Right cardiac atrium (tissue), 5 donors: Measurements from ENCODE around the gene TFCP2L1. TPM values are rescaled to one million over a fixed set of nuclear protein-coding genes. Genes with fewer than 3 reads are reported as not detected.
"Not testable (repeated sequence)": the region's sequence is repeated elsewhere in the genome, so short reads cannot be mapped to it uniquely, and the experiment has no call there.

Experiments
- ATAC-seq, 2 donors: fragments of 200-7000 bp; cut with Tn5 transposase; one replicate each; pipeline versions ENCODE4 v1.8.0 to v1.9.1; 2020; ENCODE audit warnings: moderate library complexity in 2 of 2, mild to moderate bottlenecking in 1 of 2
- DNase-seq, 3 donors: peaks; one replicate each; pipeline ENCODE4 v3.0.0-alpha.2; 2020
- H3K27ac ChIP-seq: one replicate; pipeline ENCODE4 v1.5.1; 2013; ENCODE audit warnings: mild to moderate bottlenecking, low read length, control low read depth, moderate library complexity
- H3K27me3 ChIP-seq: one replicate; pipeline ENCODE4 v1.6.1; 2013; ENCODE audit not compliant: control insufficient read depth, insufficient read depth
- H3K4me1 ChIP-seq: one replicate; pipeline ENCODE4 v1.6.1; 2013; ENCODE audit warnings: low read length; ENCODE audit not compliant: control insufficient read depth, insufficient read depth
- H3K4me3 ChIP-seq: one replicate; pipeline ENCODE4 v1.5.1; 2013; ENCODE audit warnings: low read length, control low read depth
- H3K9me3 ChIP-seq: one replicate; pipeline ENCODE4 v1.6.1; 2013; ENCODE audit warnings: low read length; ENCODE audit not compliant: control insufficient read depth
- WGBS: extraction: QIAGEN DNeasy Blood & Tissue Kit; methylation state at CpG from one replicate; pipeline ENCODE4 v1.1.7; 2013; 5-methylcytosine and 5-hydroxymethylcytosine counted together
- intact Hi-C, 4 donors: fragments of 100-400 bp; cut with DNase I; formaldehyde crosslinking; loops; one replicate each; pipeline versions ENCODE4 v1.11.0 to v1.14.0; 2022 to 2023
- polyA plus RNA-seq: library from polyadenylated mRNA; stranded (reverse); fragments of 200-250 nt; gene quantifications from one replicate; pipeline ENCODE4 v1.2.3, GENCODE V29; 2013
- total RNA-seq, 4 donors: library from RNA; stranded (reverse); fragmentation: NEBNext Ultra II Directional; extraction: Animal tissue kit (Norgen Biotek cat#: 25700); gene quantifications; one replicate each; pipeline ENCODE4 v1.2.1, GENCODE V29; 2021
- donor health status: healthy with polysubstance abuse.
- donor health status: DM: no; HTN: yes; CAD: no.
- donor health status: DM: no; HTN: no; CAD: no.
- donor health status: DM: no; HTN: yes; CAD: no; lungs with severe emphysema.
- donor health status: DM: yes; HTN: yes; CAD: no.

TFCP2L1 gene
- total and polyA plus RNA-seq, 5 donors, result 0.11 to 0.88 (median 0.38) TPM

DNA sequence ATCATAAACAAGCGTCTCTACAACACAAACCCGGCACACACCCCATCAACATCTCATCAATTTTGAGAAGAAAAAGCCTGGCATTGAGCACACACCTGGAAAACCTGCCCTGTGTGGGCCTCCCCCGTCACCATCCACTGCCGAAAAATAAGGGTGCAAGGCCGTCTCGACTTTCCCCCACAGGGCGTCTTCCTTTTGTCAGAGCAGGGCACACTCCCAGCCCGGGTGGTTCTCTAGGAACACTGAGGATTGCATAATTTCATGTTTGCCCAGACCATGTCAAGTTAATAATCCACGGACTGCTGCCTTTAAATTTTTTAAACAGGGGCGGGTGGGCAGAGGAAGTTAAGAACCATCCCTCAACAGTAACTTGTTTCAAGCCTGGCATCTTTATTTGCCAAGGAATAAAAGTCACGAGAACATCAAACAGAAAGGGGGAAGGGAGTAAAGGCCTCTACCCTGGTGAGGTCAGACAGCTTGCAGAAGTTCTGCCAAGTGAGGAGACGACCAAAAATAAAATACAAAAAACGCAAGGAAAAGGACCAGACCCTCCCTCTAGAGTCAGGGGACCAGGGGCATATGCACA, 2.1 kb downstream of the TFCP2L1 start:
- no peak for DNase-seq
- no peaks in the 10 kb centered on the region for H3K9me3 ChIP-seq
- H3K4me1 ChIP-seq, result peaks cover 3% of the 10 kb centered on the region
- H3K27ac ChIP-seq, result no peak overlapping the region
- 84% methylated on average over 13 of the region's 13 CpGs for WGBS
- ATAC-seq, result no peak
- no peaks in the 10 kb centered on the region for H3K27me3 ChIP-seq
- H3K4me3 ChIP-seq, result no peak overlapping the region
- intact Hi-C loops, result no loop called here

DNA sequence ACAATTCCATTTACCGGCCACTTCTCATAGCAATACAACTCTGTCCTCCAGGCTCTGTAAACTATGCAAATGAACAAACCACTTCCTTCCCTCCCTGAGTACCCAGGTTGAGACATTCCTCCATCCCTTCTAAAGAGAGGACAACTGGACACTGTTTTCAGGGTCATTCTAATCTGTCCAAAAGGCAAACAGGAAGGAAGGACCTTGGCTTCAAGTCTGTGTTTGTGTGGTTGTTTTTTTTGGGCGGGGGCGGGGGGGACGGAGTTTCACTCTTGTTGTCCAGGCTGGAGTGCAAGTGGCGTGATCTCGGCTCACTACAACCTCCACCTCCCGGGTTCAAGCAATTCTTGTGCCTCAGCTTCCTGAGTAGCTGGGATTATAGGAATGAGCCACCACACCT, 3.3 kb downstream of the TFCP2L1 start:
- intact Hi-C loops, result no loop called here
- 62% methylated on average over 7 of the region's 7 CpGs for WGBS

DNA sequence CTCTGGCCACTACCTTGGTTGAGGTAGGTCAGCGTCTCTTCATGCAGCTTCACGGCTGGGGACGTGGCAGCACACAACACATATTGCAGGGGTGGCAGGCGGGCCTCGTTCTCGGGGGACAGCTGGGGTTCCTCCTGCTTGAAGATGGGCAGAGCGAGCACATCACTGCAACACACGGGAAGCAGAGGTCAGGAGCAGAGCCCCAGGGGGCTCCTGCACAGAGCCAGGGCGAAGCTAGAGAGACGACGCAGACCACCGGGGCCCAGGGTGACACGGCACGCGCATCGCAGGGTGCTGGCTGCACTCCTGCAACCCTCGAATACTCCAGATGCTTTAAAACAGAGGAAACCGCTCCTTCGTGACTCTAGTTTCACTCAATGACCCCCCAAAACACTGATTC, 3.9 kb downstream of the TFCP2L1 start:
- DNase-seq (no peak), ATAC-seq (no peak)
- WGBS, result 88% methylated on average over 19 of the region's 19 CpGs
- Histone ChIP-seq H3K27me3 (no peaks in the 10 kb centered on the region), H3K9me3 (no peaks in the 10 kb centered on the region), H3K27ac (no peak overlapping the region), H3K4me3 (no peak overlapping the region), H3K4me1 (peaks cover 3% of the 10 kb centered on the region)
- intact Hi-C loops, result no loop called here

More for the DNA sequence above, 3.3 kb downstream of the TFCP2L1 start:
- Histone ChIP-seq H3K4me1 (peaks cover 3% of the 10 kb centered on the region), H3K27ac (no peak overlapping the region), H3K9me3 (no peaks in the 10 kb centered on the region), H3K4me3 (no peak overlapping the region), H3K27me3 (no peaks in the 10 kb centered on the region)
- ATAC-seq, result no peak
- DNase-seq, result no peak

DNA sequence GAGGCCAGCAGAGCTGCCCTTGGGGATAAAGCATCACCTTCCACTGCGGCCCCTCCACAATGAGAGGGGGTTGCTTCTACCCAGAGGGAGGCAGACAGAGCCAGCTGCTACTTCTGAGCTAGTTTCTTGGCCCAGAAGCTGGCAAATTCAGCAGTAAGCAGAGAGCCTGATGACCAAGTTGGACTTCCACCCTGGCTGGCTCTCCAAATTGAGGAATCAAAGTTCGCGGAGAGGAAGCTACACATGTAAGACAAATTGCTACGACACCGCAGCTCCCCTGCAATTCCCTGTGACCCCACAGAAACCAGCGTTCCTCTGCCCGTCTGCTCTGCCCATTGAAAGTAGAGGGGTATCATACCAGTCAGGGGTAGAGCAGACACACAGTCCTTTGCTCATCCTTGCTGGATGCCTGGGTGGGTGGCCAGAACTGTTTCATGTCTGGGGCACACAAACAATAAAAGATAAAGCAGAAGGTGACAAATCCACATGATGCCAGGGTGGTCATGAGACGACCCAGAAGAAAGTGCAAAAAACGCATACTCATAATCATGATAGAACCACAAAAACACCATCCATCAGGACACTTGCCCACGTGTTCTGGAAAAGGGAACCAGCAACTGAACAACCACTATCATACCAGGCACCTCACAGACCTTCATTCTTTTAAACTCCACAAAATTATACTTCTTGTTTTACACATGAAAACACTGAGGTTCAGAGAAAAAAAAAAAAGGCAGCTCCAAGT, 5.4 kb downstream of the TFCP2L1 start:
- Histone ChIP-seq H3K4me1 (peaks cover 3% of the 10 kb centered on the region), H3K4me3 (no peak overlapping the region), H3K27ac (no peak overlapping the region), H3K27me3 (no peaks in the 10 kb centered on the region), H3K9me3 (no peaks in the 10 kb centered on the region)
- DNase-seq (no peak), ATAC-seq (no peak)
- WGBS, result 76% methylated on average over 10 of the region's 10 CpGs
- intact Hi-C loops, result no loop called here

DNA sequence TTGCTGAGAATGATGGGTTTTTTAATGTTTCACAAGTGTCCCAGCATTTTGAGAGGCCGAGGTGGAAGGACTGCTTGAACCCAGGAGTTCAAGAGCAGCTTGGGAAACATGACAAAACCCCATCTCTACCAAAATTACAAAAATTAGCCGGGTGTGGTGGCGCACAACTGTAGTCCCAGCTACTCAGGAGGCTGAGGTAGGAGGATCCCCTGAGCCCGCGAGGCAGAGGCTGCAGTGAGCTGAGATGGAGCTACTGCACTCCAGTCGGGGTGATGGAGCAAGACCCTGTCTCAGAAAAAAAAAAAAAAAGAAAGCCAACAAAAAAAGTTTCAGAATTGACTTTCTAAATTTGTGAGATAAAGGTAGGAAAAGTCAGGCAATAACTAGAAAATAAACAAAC, 8.7 kb downstream of the TFCP2L1 start:
- WGBS, result 91% methylated on average over 6 of the region's 6 CpGs

DNA sequence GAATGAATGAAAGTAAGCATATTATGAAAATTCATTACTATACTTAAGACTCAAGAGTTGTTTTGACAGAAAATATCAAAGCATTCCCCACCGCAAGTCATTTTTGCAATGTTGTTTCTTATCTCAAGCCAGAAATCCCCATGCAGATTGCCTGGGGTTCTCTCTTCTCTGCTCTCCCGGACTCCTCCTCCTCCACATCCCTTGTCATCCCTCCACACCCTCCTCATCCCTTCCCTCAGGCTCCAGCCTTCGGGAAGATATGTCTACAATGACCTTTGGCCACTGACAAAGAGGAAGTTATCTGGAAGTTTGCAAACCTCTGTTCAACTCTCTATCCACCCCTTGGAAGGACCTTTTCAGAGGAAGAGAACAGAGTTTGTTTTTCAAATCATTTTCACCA, 11.9 kb downstream of the TFCP2L1 start:
- no peak for DNase-seq
- intact Hi-C loops, result no loop called here
- H3K27ac ChIP-seq, result no peak overlapping the region
- H3K9me3 ChIP-seq, result no peaks in the 10 kb centered on the region
- no peak overlapping the region for H3K4me3 ChIP-seq
- no peaks in the 10 kb centered on the region for H3K4me1 ChIP-seq
- H3K27me3 ChIP-seq, result no peaks in the 10 kb centered on the region
- ATAC-seq, result no peak
- 37% methylated on average over 3 of the region's 3 CpGs for WGBS

More for the DNA sequence above, 8.7 kb downstream of the TFCP2L1 start:
- no peaks in the 10 kb centered on the region for H3K27me3 ChIP-seq
- H3K9me3 ChIP-seq, result no peaks in the 10 kb centered on the region
- ATAC-seq, result no peak
- no peak overlapping the region for H3K4me3 ChIP-seq
- H3K4me1 ChIP-seq, result no peaks in the 10 kb centered on the region
- intact Hi-C loops, result no loop called here
- H3K27ac ChIP-seq, result no peak overlapping the region
- no peak for DNase-seq

DNA sequence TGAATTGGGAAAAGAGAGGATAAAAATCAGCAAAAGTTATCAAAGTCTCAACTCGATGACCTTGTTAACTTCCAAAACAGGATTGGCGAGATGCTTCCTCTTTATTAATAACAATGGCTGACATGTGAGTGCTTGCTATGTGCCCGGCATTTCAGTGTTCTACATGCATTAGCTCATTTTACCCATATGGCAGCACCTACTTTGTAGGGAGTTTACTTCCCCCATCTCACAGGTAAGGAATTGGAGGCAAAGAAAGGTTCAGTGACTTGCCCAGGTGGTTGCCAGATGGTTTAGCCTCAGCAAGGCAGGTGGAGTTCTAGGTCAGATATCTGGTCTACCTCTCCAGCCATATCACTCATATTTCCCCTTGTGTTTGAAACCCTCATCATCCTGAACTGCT, 12.4 kb downstream of the TFCP2L1 start:
- H3K27ac ChIP-seq, result no peak overlapping the region
- no peaks in the 10 kb centered on the region for H3K4me1 ChIP-seq
- no peak overlapping the region for H3K4me3 ChIP-seq
- intact Hi-C loops, result no loop called here
- H3K9me3 ChIP-seq, result no peaks in the 10 kb centered on the region
- DNase-seq (no peak), ATAC-seq (no peak)
- no peaks in the 10 kb centered on the region for H3K27me3 ChIP-seq
- 87% methylated on average over 3 of the region's 3 CpGs for WGBS

DNA sequence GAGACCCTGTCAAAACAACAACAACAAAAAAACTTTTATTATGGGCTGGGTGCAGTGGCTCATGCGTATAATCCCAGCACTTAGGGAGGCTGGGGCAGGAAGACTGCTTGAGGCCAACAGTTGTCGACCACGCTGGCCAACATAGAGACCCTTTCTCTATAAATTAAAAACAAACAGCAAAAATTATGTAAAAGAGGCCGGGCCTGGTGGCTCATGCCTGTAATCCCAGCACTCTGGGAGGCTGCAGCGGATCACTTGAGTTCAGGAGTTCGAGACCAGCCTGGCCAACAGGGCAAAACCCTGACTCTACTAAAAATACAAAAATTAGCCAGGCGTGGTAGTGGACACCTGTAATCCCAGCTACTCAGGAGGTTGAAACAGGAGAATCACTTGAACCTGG, 15.6 kb downstream of the TFCP2L1 start:
- H3K27me3 ChIP-seq, intact Hi-C loops, DNase-seq, H3K4me1 ChIP-seq, H3K27ac ChIP-seq, H3K4me3 ChIP-seq, H3K9me3 ChIP-seq, ATAC-seq: not testable (repeated sequence)
- WGBS, result 88% methylated on average over 7 of the region's 7 CpGs

DNA sequence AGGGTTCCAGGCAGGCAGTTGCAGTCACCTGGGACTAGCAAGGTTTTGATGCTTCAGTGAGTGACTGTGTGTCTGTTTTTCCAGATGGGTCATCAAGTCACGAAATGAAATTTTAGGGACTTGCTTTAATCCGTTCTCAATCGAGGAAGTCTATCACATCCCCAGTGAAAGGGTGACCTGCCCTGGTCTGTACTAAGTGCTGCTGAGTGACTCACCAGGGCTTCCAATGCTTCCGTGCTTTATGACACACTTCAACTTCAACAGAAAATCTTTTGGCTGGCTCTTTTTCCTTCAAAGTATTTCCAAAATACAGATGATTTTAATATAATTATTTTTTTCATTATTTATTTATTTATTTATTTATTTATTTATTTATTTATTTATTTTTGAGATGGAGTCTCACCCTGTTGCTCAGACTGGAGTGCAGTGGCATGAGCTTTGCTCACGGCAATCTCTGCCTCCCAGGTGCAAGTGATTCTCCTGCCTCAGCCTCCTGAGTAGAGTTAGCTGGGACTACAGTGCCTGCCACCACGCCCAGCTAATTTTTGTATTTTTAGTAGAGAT, 18.4 kb downstream of the TFCP2L1 start:
- Histone ChIP-seq H3K9me3 (no peaks in the 10 kb centered on the region), H3K27ac (no peak overlapping the region), H3K4me3 (no peak overlapping the region), H3K4me1 (no peaks in the 10 kb centered on the region), H3K27me3 (no peaks in the 10 kb centered on the region)
- intact Hi-C loops, result no loop called here
- 71% methylated on average over 6 of the region's 6 CpGs for WGBS
- DNase-seq, result no peak
- no peak for ATAC-seq

DNA sequence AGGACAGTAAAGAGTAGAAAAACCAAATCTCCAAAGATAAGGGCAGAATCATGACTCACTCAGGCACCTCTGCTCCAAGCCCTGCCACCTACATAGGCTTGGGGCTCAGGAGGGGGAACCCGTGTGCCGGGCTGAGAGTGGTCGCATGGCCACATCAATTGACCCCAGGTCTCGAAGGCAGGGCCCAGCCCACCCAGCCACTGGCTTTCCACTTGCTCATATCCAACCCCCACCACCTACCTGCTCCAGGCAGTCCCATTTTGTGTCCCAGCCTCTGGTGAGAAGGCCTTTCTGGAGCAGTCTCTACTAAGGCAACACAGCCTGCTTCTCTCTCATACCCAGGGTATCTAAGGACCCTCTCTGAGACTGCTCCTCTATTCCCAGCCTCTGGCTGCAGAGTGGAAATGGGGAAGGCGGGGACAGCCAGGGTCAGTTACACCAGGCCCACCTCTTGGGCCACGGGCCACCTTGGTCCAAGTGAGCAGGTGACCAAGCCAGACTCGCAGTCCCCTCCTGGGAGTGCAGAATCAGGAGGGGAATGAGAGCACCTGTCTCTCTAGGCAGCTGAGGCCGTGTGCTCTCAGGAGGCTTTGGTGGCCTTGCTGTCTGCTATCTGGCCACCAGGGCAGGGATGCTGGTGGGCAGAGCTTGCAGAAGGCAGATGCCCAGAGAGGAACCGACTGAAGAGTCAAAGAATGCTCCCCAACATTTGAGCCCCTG, 20.8 kb downstream of the TFCP2L1 start:
- no peak for ATAC-seq
- no peak overlapping the region for H3K4me3 ChIP-seq
- 86% methylated on average over 9 of the region's 9 CpGs for whole genome bisulfite sequencing
- H3K27ac ChIP-seq, result no peak overlapping the region
- H3K4me1 ChIP-seq, result no peaks in the 10 kb centered on the region
- intact Hi-C loops, result no loop called here
- H3K9me3 ChIP-seq, result no peaks in the 10 kb centered on the region
- DNase-seq, result no peak
- H3K27me3 ChIP-seq, result no peaks in the 10 kb centered on the region
